HG03442 (cell line): ENCODE measurements around the gene GARNL3.

Source experiments
- ATAC-seq: cut with Tn5 transposase; IDR thresholded peaks from one replicate; pipeline ENCODE4 v1.9.1; 2021; ENCODE audit warnings: mild to moderate bottlenecking, moderate library complexity; ENCODE audit not compliant: unreplicated experiment

Gene GARNL3

DNA sequence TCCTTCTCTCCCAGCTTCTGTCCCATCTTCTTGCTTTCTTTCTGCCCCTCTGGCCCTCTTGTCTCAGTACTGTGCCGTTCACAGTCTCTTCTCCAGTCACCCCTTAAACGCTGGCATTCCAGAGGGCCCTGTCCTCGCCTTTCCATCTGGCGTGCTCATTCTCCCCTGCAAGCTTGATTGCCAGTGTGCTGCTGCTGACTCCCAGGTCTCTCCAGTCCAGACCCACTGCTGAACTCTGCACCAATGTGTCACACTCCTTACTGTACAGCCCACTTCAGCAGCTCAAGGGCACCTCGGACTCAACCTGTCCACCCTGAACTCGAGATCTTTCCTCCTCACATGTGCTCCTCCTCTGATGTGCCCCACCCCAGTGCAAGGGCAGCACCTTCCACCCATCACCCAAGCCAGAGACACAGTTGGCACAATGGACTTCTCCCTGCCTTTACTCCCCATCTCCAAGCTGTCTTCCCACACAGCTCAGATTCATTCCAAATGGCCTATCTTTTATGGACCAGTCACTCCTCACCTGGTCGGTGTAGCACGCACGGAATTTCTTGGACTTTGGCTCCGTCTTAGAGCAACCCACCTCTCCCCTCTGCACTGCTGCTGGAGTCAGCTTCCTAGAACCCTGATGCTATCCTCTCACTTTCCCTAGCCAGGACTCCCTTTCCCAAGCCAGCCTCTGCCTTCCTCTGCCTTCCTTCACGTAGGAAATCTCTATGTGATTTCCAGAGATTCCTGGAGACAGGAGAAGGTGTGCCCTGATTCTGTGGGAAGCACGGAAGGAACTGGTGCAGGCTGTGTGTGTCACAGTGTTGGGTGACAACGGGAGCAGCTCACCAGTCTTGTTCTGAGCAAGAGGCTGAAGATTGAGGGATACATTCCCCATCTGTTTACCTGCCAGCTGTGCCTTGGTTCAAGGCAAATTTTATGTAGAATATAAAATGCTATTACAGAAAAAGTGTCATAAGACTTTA lies 106.4 kb downstream of the GARNL3 start:
- no peak for ATAC-seq

- no peak for ATAC-seq
Measured at GRCh38 chr9:127380479-127380878, 115.9 kb downstream of the GARNL3 start.

DNA sequence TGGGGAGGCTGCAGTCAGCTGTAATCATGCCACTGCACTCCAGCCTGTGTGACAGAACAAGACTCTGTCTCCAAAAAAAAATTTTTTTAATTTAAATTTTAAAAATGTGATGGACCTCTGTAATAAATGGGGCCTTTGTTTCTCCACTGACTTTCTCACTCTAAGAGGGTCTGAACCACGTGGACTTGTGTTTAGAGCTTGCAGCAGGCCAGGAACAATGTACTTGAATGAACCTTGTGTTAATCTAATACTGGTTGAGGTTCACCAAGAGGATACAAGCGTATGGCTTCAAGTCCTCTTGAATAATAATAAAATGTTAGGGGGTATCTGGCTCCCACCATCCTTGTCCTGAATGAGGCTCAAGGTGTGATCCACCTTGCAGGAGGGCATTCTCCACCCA lies 118.0 kb downstream of the GARNL3 start:
- no peak for ATAC-seq

- ATAC-seq = no peak
Measured at GRCh38 chr9:127384016-127384730, 119.6 kb downstream of the GARNL3 start.

DNA sequence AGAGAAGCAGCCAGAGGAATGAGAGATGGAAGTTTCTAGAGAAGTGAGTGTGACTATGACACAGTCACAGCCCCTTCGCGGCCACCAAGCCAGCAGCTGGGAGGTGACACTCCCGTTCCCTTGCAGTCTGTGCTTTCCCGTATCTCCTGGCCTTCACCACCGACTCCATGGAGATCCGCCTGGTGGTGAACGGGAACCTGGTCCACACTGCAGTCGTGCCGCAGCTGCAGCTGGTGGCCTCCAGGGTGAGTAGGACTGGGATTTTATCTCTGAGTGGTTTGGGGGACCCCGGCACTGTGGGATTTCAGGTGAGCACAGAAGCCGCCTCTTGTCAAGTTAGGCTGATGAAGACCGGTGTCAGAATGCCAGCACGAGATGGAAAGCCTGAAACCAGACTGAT lies 120.3 kb downstream of the GARNL3 start:
- ATAC-seq = no peak

DNA sequence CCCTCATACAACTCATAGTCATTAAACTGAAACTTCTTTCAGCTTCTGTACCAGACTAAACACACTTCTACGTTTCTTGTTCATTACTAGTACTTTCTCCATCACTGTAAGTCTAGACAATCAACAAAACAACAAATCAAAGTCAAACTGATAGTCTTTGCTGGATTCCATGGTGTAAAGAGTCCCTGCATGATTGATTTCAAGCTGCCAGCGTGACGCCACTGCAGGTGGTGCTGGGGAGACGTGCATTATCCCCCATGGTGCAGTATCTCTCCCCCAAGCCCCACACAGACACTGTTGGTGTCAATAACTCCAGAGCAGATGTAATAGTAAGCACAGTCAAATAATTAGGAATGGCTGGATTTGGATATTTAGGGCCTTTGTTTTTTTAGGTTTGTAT lies 121.7 kb downstream of the GARNL3 start:
- no peak for ATAC-seq

DNA sequence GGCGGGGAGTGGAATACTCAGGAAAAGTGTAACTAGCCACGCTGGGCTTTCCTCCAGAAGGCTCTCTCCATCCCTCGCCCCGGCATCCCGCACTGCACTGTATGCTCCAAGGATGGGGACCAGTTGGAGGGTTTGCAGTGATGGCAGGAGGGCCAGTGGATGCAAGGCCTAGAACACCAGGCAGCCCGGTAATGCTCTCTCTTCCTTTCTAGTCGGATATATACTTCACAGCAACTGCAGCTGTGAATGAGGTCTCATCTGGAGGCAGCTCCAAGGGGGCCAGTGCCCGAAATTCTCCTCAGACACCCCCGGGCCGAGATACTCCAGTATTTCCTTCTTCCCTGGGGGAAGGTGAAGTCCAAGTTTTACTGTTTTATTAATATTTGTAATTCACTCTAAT lies 122.4 kb downstream of the GARNL3 start:
- no peak for ATAC-seq

- peak; percentile 82 for ATAC-seq
Measured at GRCh38 chr9:127388037-127388855, 123.7 kb downstream of the GARNL3 start.

DNA sequence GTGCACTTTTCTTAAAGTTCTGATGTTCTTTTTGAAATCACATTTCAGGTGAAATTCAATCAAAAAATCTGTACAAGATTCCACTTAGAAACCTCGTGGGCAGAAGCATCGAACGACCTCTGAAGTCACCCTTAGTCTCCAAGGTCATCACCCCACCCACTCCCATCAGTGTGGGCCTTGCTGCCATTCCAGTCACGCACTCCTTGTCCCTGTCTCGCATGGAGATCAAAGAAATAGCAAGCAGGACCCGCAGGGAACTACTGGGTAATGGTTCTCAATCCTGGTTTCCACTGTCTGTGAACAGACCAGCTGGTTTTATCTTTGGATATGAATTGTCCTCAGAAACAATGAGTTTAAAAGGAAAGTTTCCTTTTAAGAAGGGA lies 124.3 kb downstream of the GARNL3 start:
- ATAC-seq = peak; percentile 7

GRCh38 chr9:127389381-127390247 lies 125.0 kb downstream of the GARNL3 start:
- no peak for ATAC-seq

GRCh38 chr9:127390248-127390545 lies 125.6 kb downstream of the GARNL3 start:
- ATAC-seq = no peak

DNA sequence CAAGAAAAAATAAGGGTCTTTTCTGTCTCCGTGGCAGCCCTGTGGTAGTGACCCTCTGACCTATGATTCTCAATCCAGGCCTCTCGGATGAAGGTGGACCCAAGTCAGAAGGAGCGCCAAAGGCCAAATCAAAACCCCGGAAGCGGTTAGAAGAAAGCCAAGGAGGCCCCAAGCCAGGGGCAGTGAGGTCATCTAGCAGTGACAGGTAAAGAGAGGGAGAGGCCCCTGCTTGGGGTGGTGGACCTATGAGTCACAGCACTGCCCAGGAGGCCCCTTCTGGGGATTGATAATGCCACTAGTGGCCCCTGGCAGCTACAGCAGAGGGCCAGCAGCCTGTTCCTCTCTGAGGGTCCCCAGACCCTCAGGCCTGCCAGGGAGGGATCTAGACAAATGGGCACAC lies 126.0 kb downstream of the GARNL3 start:
- no peak for ATAC-seq

GRCh38 chr9:127392166-127392565 lies 127.6 kb downstream of the GARNL3 start:
- no peak for ATAC-seq

DNA sequence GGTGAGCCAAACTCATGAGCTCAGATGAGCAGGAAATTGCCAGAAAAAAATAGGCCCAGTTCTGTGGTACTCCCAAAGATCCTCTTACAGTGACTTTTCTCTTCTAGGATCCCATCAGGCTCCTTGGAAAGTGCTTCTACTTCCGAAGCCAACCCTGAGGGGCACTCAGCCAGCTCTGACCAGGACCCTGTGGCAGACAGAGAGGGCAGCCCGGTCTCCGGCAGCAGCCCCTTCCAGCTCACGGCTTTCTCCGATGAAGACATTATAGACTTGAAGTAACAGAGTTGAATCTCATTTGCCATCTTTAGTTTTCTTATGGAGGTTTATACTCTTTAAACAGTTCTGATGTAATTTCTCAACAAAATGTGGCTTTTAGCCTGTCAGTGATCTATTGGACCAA lies 128.4 kb downstream of the GARNL3 start:
- no peak for ATAC-seq

- ATAC-seq = no peak
Measured at GRCh38 chr9:127393645-127394044, 129.1 kb downstream of the GARNL3 start.

- ATAC-seq = no peak
Measured at GRCh38 chr9:127395497-127396252, 131.1 kb downstream of the GARNL3 start.

DNA sequence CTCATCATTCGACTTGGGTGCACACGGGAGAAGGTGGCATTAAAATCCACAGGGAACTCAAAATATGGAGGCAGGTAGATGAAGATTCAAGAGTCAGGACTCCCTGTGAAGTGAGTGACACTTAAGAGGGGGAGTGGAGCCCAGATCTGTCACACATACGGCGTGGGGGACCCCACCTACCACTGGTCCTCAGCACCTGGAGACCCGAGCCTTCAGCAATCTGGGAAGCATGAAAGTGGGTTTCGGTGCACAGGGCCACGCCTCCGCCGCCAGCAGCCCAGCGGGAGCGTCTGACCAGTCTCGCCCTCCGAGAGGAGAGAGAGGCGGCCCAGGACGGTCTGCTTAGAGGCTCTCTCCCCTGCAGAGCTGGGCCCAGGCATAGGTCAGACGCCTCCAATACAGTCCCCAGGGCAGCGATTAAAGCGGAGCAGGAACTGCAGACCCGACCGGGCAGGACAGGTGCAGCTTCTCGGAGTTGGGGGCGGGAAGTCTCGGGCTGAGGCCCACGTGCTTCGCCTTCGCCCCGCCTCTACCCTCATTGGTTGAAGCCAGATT lies 131.8 kb downstream of the GARNL3 start:
- ATAC-seq = no peak

DNA sequence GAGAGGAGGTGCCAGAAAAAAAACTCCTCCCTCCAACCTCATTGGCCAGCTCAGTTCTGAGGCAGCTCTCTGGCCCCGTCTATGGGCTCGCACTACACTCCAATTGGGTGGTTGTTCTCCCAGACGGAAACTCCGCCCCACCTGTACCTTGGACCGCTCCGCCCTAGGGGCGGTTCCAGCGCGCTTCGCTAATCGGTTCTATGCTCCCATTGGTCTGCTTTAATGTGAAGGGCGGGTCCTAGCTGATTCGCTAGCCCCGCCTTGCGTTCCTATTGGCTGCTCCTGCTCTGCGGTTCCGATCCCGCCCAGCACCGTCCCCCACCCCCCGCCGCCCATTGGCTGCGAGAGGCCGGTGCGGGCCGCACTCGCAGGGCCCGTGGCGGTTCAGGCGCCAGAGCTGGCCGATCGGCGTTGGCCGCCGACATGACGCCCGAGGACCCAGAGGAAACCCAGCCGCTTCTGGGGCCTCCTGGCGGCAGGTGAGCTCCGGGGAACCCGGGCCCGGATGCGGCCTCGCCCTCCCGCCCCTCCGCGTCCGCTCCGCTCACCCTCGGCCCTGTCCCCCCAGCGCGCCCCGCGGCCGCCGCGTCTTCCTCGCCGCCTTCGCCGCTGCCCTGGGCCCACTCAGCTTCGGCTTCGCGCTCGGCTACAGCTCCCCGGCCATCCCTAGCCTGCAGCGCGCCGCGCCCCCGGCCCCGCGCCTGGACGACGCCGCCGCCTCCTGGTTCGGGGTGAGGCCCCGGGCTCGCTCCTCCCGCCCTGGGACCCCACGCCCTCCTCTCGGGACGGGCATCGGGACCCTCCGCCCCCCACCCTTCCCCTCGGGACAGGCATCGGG lies 132.5 kb downstream of the GARNL3 start, which contains the start of gene SLC2A8:
Gene SLC2A8 (plus strand): TSS at position 362 of the 838 bp plus-strand sequence. CDS start 62 bp downstream, at position 424.
- peak; percentile 91 for ATAC-seq
